Upper lobe of right lung (tissue), 1 donor: Measurements from ENCODE around the gene IMMP2L. TPM values are rescaled to one million over a fixed set of nuclear protein-coding genes. Genes with fewer than 3 reads are reported as not detected.
"Not testable (repeated sequence)": the region's sequence is repeated elsewhere in the genome, so short reads cannot be mapped to it uniquely, and the experiment has no call there.

Source experiments
- ATAC-seq: fragments of 200-7000 bp; cut with Tn5 transposase; one replicate; pipeline ENCODE4 v1.9.1; 2020; ENCODE audit warnings: mild to moderate bottlenecking, moderate library complexity
- DNase-seq: peaks from one replicate; pipeline ENCODE4 v3.0.0-alpha.2; 2020
- H3K27ac ChIP-seq: fragments of 200-600 bp; one replicate; pipeline ENCODE4 v1.8.0; 2022
- H3K27me3 ChIP-seq: fragments of 200-600 bp; one replicate; pipeline ENCODE4 v1.8.0; 2022; ENCODE audit warnings: mild to moderate bottlenecking
- H3K36me3 ChIP-seq: fragments of 200-600 bp; one replicate; pipeline ENCODE4 v1.8.0; 2022
- H3K4me1 ChIP-seq: fragments of 200-600 bp; one replicate; pipeline ENCODE4 v1.8.0; 2022
- H3K4me3 ChIP-seq: fragments of 200-600 bp; one replicate; pipeline ENCODE4 v1.8.0; 2022; ENCODE audit warnings: mild to moderate bottlenecking
- H3K9me3 ChIP-seq: fragments of 200-600 bp; one replicate; pipeline ENCODE4 v1.8.0; 2022
- intact Hi-C: fragments of 100-400 bp; cut with DNase I; formaldehyde crosslinking; loops from one replicate; pipeline ENCODE4 v1.11.0; 2022
- total RNA-seq: library from RNA; stranded (reverse); fragmentation: NEBNext Ultra II Directional; extraction: Animal tissue kit (Norgen Biotek cat#: 25700); gene quantifications from one replicate; pipeline ENCODE4 v1.2.1, GENCODE V29; 2021
- TF ChIP-seq, protein P1 (sequence below): fragments of 200-600 bp; IDR thresholded peaks from one replicate; pipeline ENCODE4 v1.8.0; 2022; ENCODE audit warnings: antibody characterized with exemption
- donor health status: DM: no; HTN: yes; CAD: no; lungs with severe emphysema.

Gene IMMP2L
- total RNA-seq, 1 donor from 2014 or later, result 22.0 TPM

DNA sequence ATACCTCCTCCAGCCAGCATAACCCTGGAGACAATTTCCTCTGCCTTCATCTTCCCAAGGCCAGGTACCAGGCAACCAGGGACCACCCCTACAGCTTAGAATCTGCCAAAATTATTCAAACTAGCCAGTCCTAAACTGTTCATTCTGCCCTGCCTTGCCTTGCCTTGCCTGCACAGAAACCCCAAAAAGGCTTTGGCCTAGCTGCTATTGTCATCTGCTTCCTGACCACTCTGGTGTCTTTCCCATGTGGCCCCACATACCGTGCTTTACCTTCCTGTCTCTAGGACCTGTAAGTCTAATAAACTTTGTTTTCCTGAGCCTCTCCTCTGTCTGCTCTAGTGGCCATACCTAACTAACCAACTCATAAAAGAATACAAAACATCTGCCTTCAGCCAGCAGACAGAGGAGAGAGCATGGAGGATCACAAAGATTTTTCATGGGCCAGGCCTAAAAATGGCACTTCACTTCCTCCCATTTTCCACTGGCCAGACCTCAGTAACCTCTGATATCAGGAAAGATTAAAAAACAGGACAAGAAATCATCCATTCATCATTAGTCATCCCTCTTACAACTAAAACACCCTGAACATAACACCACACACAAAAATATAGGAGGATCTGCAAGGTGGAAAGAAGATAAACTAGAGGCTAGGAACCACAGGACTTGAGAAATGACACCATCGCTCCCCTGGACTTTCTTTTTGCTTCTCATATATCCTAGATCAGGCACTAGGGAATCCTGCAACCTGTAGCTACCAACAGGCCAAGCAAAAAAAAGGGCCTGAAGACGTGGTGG, 51.5 kb downstream of the IMMP2L start:
- Histone ChIP-seq H3K27ac (no peak overlapping the region), H3K36me3 (no peaks in the 10 kb centered on the region), H3K27me3 (no peaks in the 10 kb centered on the region), H3K4me1 (no peaks in the 10 kb centered on the region), H3K4me3 (no peak overlapping the region), H3K9me3 (no peaks in the 10 kb centered on the region)
- ATAC-seq (no peak), DNase-seq (no peak)
- TF ChIP-seq, protein P1, sequence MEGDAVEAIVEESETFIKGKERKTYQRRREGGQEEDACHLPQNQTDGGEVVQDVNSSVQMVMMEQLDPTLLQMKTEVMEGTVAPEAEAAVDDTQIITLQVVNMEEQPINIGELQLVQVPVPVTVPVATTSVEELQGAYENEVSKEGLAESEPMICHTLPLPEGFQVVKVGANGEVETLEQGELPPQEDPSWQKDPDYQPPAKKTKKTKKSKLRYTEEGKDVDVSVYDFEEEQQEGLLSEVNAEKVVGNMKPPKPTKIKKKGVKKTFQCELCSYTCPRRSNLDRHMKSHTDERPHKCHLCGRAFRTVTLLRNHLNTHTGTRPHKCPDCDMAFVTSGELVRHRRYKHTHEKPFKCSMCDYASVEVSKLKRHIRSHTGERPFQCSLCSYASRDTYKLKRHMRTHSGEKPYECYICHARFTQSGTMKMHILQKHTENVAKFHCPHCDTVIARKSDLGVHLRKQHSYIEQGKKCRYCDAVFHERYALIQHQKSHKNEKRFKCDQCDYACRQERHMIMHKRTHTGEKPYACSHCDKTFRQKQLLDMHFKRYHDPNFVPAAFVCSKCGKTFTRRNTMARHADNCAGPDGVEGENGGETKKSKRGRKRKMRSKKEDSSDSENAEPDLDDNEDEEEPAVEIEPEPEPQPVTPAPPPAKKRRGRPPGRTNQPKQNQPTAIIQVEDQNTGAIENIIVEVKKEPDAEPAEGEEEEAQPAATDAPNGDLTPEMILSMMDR, result no peak
- intact Hi-C loops, result no loop called here

DNA sequence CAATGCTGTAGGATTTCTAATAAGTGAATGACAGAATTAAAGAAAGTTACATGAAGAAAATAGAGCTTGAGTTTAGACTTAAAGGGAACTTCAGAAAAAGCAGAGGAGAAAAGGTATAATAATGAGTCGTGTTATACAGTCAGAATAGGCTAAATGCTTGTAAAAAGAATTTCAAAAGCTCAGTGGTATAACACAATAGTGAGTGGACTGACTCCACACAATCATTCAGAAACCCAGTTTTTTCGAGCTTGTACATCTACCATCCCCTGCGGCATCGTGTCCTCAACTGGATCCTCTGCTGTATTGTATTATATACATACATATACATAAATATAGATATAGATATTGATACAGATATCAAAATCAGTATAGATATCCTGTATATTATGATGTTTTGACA, 52.2 kb downstream of the IMMP2L start:
- H3K4me3 ChIP-seq, result no peak overlapping the region
- intact Hi-C loops, result no loop called here
- no peak overlapping the region for H3K27ac ChIP-seq
- H3K9me3 ChIP-seq, result no peaks in the 10 kb centered on the region
- no peak for DNase-seq
- no peaks in the 10 kb centered on the region for H3K36me3 ChIP-seq
- no peaks in the 10 kb centered on the region for H3K27me3 ChIP-seq
- no peak for ATAC-seq
- TF ChIP-seq, protein P1, result no peak
- no peaks in the 10 kb centered on the region for H3K4me1 ChIP-seq

DNA sequence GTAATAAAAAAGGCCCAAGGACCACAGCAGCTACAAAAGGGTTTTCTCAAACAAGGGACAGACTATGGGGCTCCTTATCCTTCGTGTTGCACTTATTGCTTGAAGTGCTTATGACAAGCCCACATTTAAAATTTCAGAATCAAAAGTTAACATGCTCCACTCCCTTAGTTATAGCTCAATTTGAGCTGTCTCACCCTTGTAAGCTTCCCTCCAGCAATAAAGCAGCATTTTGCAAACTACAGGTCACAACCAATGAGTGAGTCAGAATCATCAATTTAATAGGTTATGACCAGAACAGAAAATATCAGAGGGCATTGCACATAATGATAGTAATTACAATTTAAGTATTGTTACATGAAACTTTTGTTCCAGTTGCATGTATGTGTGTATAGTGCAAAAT, 53.0 kb downstream of the IMMP2L start:
- no peak overlapping the region for H3K4me3 ChIP-seq
- H3K9me3 ChIP-seq, result no peaks in the 10 kb centered on the region
- intact Hi-C loops, result no loop called here
- no peaks in the 10 kb centered on the region for H3K27me3 ChIP-seq
- no peaks in the 10 kb centered on the region for H3K36me3 ChIP-seq
- no peaks in the 10 kb centered on the region for H3K4me1 ChIP-seq
- no peak for DNase-seq
- no peak overlapping the region for H3K27ac ChIP-seq
- TF ChIP-seq, protein P1, result no peak
- ATAC-seq, result no peak

DNA sequence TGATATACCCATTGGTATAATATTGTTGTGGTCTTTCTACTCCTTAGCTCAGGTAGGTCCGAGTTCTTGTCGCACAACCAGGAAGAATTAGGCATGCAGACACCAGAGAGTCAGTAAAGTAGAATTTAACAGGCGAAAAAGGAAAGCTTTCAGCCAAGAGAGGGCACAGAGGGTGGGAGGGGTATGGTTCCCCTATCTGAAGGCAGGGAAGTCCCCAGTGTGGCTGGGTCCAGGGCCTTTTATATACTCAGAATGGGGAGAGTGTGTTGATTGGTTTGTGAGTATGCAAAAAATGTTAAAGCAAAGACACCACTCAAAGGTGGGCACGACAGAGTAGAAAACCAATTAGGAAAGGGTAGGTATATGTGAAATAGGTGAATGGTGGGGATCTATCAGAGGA, 53.9 kb downstream of the IMMP2L start:
- Histone ChIP-seq H3K4me3 (no peak overlapping the region), H3K36me3 (no peaks in the 10 kb centered on the region), H3K4me1 (no peaks in the 10 kb centered on the region), H3K27me3 (no peaks in the 10 kb centered on the region), H3K9me3 (no peaks in the 10 kb centered on the region), H3K27ac (no peak overlapping the region)
- TF ChIP-seq, protein P1, result no peak
- no peak for ATAC-seq
- intact Hi-C loops, result no loop called here
- no peak for DNase-seq

DNA sequence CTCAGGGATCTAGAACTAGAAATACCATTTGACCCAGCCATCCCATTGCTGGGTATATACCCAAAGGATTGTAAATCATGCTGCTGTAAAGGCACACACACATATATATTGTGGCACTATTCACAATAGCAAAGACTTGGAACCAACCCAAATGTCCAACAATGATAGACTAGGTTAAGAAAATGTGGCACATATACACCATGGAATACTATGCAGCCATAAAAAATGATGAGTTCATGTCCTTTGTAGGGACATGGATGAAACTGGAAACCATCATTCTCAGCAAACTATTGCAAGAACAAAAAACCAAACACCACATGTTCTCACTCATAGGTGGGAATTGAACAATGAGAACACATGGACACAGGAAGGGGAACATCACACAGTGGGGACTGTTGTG, 56.9 kb downstream of the IMMP2L start:
- H3K27ac ChIP-seq, H3K9me3 ChIP-seq, intact Hi-C loops, H3K27me3 ChIP-seq, H3K4me3 ChIP-seq, H3K36me3 ChIP-seq, H3K4me1 ChIP-seq, ATAC-seq, DNase-seq: not testable (repeated sequence)

DNA sequence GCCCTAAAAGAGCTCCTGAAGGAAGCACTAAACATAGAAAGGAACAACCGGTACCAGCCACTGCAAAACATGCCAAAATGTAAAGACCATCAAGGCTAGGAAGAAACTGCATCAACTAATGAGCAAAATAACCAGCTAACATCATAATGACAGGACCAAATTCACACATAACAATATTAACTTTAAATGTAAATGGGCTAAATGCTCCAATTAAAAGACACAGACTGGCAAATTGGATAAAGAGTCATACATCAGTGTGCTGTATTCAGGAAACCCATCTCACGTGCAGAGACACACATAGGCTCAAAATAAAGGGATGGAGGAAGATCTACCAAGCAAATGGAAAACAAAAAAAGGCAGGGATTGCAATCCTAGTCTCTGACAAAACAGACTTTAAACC, 60.5 kb downstream of the IMMP2L start:
- ATAC-seq, H3K27ac ChIP-seq, H3K4me3 ChIP-seq, DNase-seq, H3K4me1 ChIP-seq, H3K9me3 ChIP-seq, H3K27me3 ChIP-seq, intact Hi-C loops, H3K36me3 ChIP-seq: not testable (repeated sequence)

DNA sequence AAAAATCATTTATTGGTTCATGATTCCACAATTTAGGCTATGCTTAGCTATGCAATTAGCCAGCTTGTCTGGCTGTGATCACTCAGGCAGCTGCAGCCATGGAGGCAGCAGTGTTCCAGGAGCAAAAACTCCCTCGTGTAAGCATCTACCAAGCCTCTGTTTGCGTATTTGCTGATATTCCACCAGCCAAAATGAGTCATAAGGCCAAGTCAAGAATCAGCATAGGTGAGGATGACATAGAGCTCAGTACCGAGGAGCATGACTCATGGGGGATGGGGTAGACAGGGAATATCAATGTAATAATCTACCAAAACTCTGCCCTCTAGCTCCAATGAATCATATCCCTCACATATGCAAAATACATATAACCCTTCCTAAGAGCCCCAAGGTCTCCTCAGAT, 63.3 kb downstream of the IMMP2L start:
- no peak for ATAC-seq
- no peak for DNase-seq
- TF ChIP-seq, protein P1, result no peak
- H3K9me3 ChIP-seq, result no peaks in the 10 kb centered on the region
- intact Hi-C loops, result no loop called here
- H3K27ac ChIP-seq, result no peak overlapping the region
- H3K4me3 ChIP-seq, result no peak overlapping the region
- no peaks in the 10 kb centered on the region for H3K4me1 ChIP-seq
- H3K27me3 ChIP-seq, result no peaks in the 10 kb centered on the region
- no peaks in the 10 kb centered on the region for H3K36me3 ChIP-seq
